Activated CD4-positive, alpha-beta T cell treated with anti-CD3 and anti-CD28 coated beads for 48 hours (primary cell): Measurements from ENCODE around the gene ZNF398.
"Not testable (repeated sequence)": the region's sequence is repeated elsewhere in the genome, so short reads cannot be mapped to it uniquely, and the experiment has no call there.

Experiments
- DNase-seq: peaks from one replicate; pipeline ENCODE4 v3.0.0-alpha.2; 2020

ZNF398 gene

GRCh38 chr7:149147072-149147751 is at the start of gene ZNF398:
Gene ZNF398 (plus strand): TSS chr7:149147453. CDS start chr7:149147743, 290 bp downstream.
- peak; percentile 82 for DNase-seq

GRCh38 chr7:149099058-149099457 is 48.2 kb upstream of the ZNF398 start:
- DNase-seq = no peak

GRCh38 chr7:149100821-149101220 is 46.4 kb upstream of the ZNF398 start:
- no peak for DNase-seq

- no peak for DNase-seq
These were observed 44.6 kb upstream of the ZNF398 start for GRCh38 chr7:149102666-149103065.

- no peak for DNase-seq
These were observed 43.8 kb upstream of the ZNF398 start for GRCh38 chr7:149103424-149103823.

- DNase-seq = no peak
These were observed 43.0 kb upstream of the ZNF398 start for GRCh38 chr7:149104214-149104613.

- no peak for DNase-seq
These were observed 42.5 kb upstream of the ZNF398 start for GRCh38 chr7:149104749-149105148.

GRCh38 chr7:149109969-149110368 is 37.3 kb upstream of the ZNF398 start:
- DNase-seq = no peak

GRCh38 chr7:149125189-149125862 is 21.9 kb upstream of the ZNF398 start:
- DNase-seq = no peak

GRCh38 chr7:149125863-149126661 is 21.2 kb upstream of the ZNF398 start, which contains the start of gene ZNF425:
Gene ZNF425 (minus strand): TSS chr7:149126324. CDS start chr7:149126213, 111 bp downstream.
- peak; percentile 95 for DNase-seq

- DNase-seq = peak; percentile 80
These were observed 20.5 kb upstream of the ZNF398 start for GRCh38 chr7:149126662-149127266.

- DNase-seq = no peak
These were observed 16.6 kb upstream of the ZNF398 start for GRCh38 chr7:149130572-149131198.

GRCh38 chr7:149133028-149133710 is 14.1 kb upstream of the ZNF398 start:
- no peak for DNase-seq

- no peak for DNase-seq
These were observed 11.1 kb upstream of the ZNF398 start for GRCh38 chr7:149136118-149136517.

GRCh38 chr7:149140831-149141230 is 6.4 kb upstream of the ZNF398 start:
- no peak for DNase-seq

- DNase-seq = no peak
These were observed 5.4 kb upstream of the ZNF398 start for GRCh38 chr7:149141893-149142292.

GRCh38 chr7:149144436-149144922 is 2.8 kb upstream of the ZNF398 start:
- not testable (repeated sequence) for DNase-seq

GRCh38 chr7:149145031-149145845 is 2.0 kb upstream of the ZNF398 start:
- no peak for DNase-seq

- peak; percentile 72 for DNase-seq
These were observed 750 bp downstream of the ZNF398 start for GRCh38 chr7:149147752-149148653.

- DNase-seq = no peak
These were observed 3.7 kb downstream of the ZNF398 start for GRCh38 chr7:149150981-149151380.
